ENCODE measurements around the gene CAPNS1. TPM values are rescaled to one million over a fixed set of nuclear protein-coding genes. Genes with fewer than 3 reads are reported as not detected.
A peak's percentile ranks its signal among the peaks of the same experiment; 100 is the strongest.

CAPNS1 gene
- total and polyA plus RNA-seq, 9 of the 15 experiments (the other 6 are each of a cell fraction or from before 2014, with no cell fraction given), result 77.9 to 576 (median 258) TPM

- TF ChIP-seq ZNF589 (CRISPR knock-in tag; IDR thresholded peaks at IDR 0.05; ENCODE audit: low read depth) (peak; percentile 85), DPF2 (IDR thresholded peaks at IDR 0.05) (no peak), HIVEP1 (CRISPR knock-in tag; IDR thresholded peaks at IDR 0.05) (peak; percentile 40; the same call in 1 of the 2 replicates), ZNF785 (CRISPR knock-in tag; IDR thresholded peaks at IDR 0.05) (no peak), FOSL1 (tag; conservative IDR thresholded peaks at IDR 0.05) (no peak), MAX (CRISPR knock-in tag; IDR thresholded peaks at IDR 0.05) (peak; percentile 96), ZBTB33 (CRISPR knock-in tag; IDR thresholded peaks at IDR 0.05) (peak; percentile 62), ATF3 (IDR thresholded peaks at IDR 0.05) (no peak), ATF3 (CRISPR knock-in tag; conservative IDR thresholded peaks at IDR 0.05) (peak; percentile 37; the same call in 1 of the 2 replicates), ZNF551 (CRISPR knock-in tag; IDR thresholded peaks at IDR 0.05) (no peak), KDM2B (CRISPR knock-in tag; IDR thresholded peaks at IDR 0.05) (no peak), E2F1 (CRISPR knock-in tag; IDR thresholded peaks at IDR 0.05) (peak; percentile 79), ATF6 (CRISPR knock-in tag; IDR thresholded peaks at IDR 0.05) (peak; percentile 91; the same call in 1 of the 2 replicates), CEBPG (CRISPR knock-in tag; IDR thresholded peaks at IDR 0.05) (no peak), CEBPG (tag; conservative IDR thresholded peaks at IDR 0.05 in 1 of 2, IDR thresholded peaks at IDR 0.05 in 1 of 2) (no peak), ZNF384 (IDR thresholded peaks at IDR 0.05; ENCODE audit: low read depth, low read length) (no peak), KLF16 (IDR thresholded peaks at IDR 0.05) (peak; percentile 76), TCF3 (CRISPR knock-in tag; IDR thresholded peaks at IDR 0.05) (peak; percentile 25; the same call in 1 of the 2 replicates), USF2 (CRISPR knock-in tag; IDR thresholded peaks at IDR 0.05) (peak; percentile 86), POLR2AphosphoS5 (IDR thresholded peaks at IDR 0.05; ENCODE audit: control insufficient read depth, insufficient read depth, low read depth, low read length) (peak; percentile 34; the same call in 1 of the 2 replicates)
These were observed 25.0 kb upstream of the CAPNS1 start, which contains the start of gene POLR2I (continued) for GRCh38 chr19:36114721-36115452.

Measured in K562 (cell line).